ENCODE measurements around the gene EBF3. TPM values are rescaled to one million over a fixed set of nuclear protein-coding genes. Genes with fewer than 3 reads are reported as not detected.

The EBF3 gene
- total and polyA plus RNA-seq, 11 donors: 3.6 to 8.8 (median 5.4) TPM

GRCh38 chr10:129854158-129854557 lies 109.9 kb downstream of the EBF3 start:
- peaks cover 0 to 3% (median 0%) of the 10 kb centered on the region in 9 donors for H3K27me3 ChIP-seq
- DNase-seq: no peak
- TF ChIP-seq POLR2A (IDR thresholded peaks at IDR 0.05) (no peak), CTCF (IDR thresholded peaks at IDR 0.05) (no peak)
- intact Hi-C loops (cut with DNase I): loop anchor here in 3 of 10 donors (10.0 kb wide), 2 partner anchors 111 to 819 kb away; partner anchors contain the start of gene EBF3 (in 1 of the 3)
- peaks cover 0 to 50% (median 12%) of the 10 kb centered on the region in 9 donors for H3K36me3 ChIP-seq
- H3K27ac ChIP-seq: no peak overlapping the region
- WGBS, 4 donors: 86 to 93% (median 90%) methylated on average over 10 of the region's 10 CpGs
- H3K4me3 ChIP-seq: no peak overlapping the region
- no peak for ATAC-seq
- H3K9me3 ChIP-seq: peaks cover 0 to 17% (median 2%) of the 10 kb centered on the region in 12 donors
- peaks cover 0 to 5% (median 0%) of the 10 kb centered on the region in 12 donors for H3K4me1 ChIP-seq

- Histone ChIP-seq H3K9me3 (peaks cover 0 to 17% (median 2%) of the 10 kb centered on the region in 12 donors), H3K4me3 (peak overlapping the region in 2 of 12 donors; percentile 3 to 9), H3K4me1 (peaks cover 0 to 5% (median 0%) of the 10 kb centered on the region in 12 donors), H3K27ac (peak overlapping the region in 1 of 12 donors; percentile 2), H3K27me3 (peaks cover 0 to 3% (median 0%) of the 10 kb centered on the region in 9 donors), H3K36me3 (peaks cover 0 to 47% (median 12%) of the 10 kb centered on the region in 9 donors)
- no peak for ATAC-seq
- no peak for DNase-seq
- WGBS, 4 donors: 42 to 59% (median 48%) methylated on average over 2 of the region's 2 CpGs
- TF ChIP-seq CTCF (IDR thresholded peaks at IDR 0.05) (peak in 11 of 12 donors; percentile 23 to 55 (median 35)), POLR2A (IDR thresholded peaks at IDR 0.05) (no peak)
- intact Hi-C loops (cut with DNase I): loop anchor here in 3 of 10 donors (10.0 kb wide), 2 partner anchors 111 to 819 kb away; partner anchors contain the start of gene EBF3 (in 1 of the 3)
Observed at GRCh38 chr10:129853562-129853903, 110.5 kb downstream of the EBF3 start.

GRCh38 chr10:129852829-129853561 lies 111.1 kb downstream of the EBF3 start:
- Histone ChIP-seq H3K36me3 (peaks cover 0 to 47% (median 8%) of the 10 kb centered on the region in 9 donors), H3K9me3 (peaks cover 0 to 17% (median 2%) of the 10 kb centered on the region in 12 donors), H3K4me3 (peak overlapping the region in 2 of 12 donors; percentile 3 to 9), H3K27me3 (peaks cover 0 to 3% (median 0%) of the 10 kb centered on the region in 9 donors), H3K4me1 (peaks cover 0 to 5% (median 0%) of the 10 kb centered on the region in 12 donors), H3K27ac (peak overlapping the region in 1 of 12 donors; percentile 2)
- ATAC-seq (peak in 1 of 4 donors; percentile 24), DNase-seq (no peak)
- 53 to 62% (median 59%) methylated on average over 11 to 13 of the region's 13 CpGs for WGBS, 4 donors
- intact Hi-C loops (cut with DNase I): loop anchor here in 3 of 10 donors (10.0 kb wide), 2 partner anchors 112 to 818 kb away; partner anchors contain the start of gene EBF3 (in 1 of the 3)
- TF ChIP-seq POLR2A (IDR thresholded peaks at IDR 0.05) (no peak), CTCF (IDR thresholded peaks at IDR 0.05) (no peak)
